IMR-90 (cell line): ENCODE data around the gene C11orf68.

Source experiments
- BHLHE40 ChIP-seq: fragments of 150-350 bp; IDR thresholded peaks from 2 replicates; pipeline ENCODE4 v1.6.1; 2016; ENCODE audit warnings: mild to moderate bottlenecking, low read depth, low read length
- CEBPB ChIP-seq: IDR thresholded peaks from 2 replicates; pipeline ENCODE4 v1.6.1; 2012; ENCODE audit warnings: low read depth, low read length, improper control_type of control experiment
- CTCF ChIP-seq: conservative IDR thresholded peaks from 2 replicates; pipeline ENCODE4 v1.5.1; 2012; ENCODE audit warnings: mild to moderate bottlenecking, low read depth, low read length, improper control_type of control experiment
- ELK1 ChIP-seq: fragments of 150-350 bp; IDR thresholded peaks from 2 replicates; pipeline ENCODE4 v1.6.1; 2016; ENCODE audit warnings: low read depth, mild to moderate bottlenecking, low read length, moderate library complexity, borderline replicate concordance
- MAFK ChIP-seq: IDR thresholded peaks from 2 replicates; pipeline ENCODE4 v1.6.1; 2012; ENCODE audit warnings: low read depth, low read length, improper control_type of control experiment
- MAZ ChIP-seq: IDR thresholded peaks from 2 replicates; pipeline ENCODE4 v1.6.1; 2012; ENCODE audit warnings: low read depth, mild to moderate bottlenecking, low read length, improper control_type of control experiment, moderate library complexity, borderline replicate concordance
- MXI1 ChIP-seq: IDR thresholded peaks from 2 replicates; pipeline ENCODE4 v1.6.1; 2012; ENCODE audit warnings: low read depth, mild to moderate bottlenecking, low read length, moderate library complexity, borderline replicate concordance
- POLR2A ChIP-seq: IDR thresholded peaks from 2 replicates; pipeline ENCODE4 v1.6.1; 2012; ENCODE audit warnings: mild to moderate bottlenecking, low read depth, low read length
- RCOR1 ChIP-seq: IDR thresholded peaks from 2 replicates; pipeline ENCODE4 v1.6.1; 2012; ENCODE audit warnings: mild to moderate bottlenecking, low read length, improper control_type of control experiment; ENCODE audit not compliant: insufficient replicate concordance
- RFX5 ChIP-seq: IDR thresholded peaks from 2 replicates; pipeline ENCODE4 v1.8.0; 2012; ENCODE audit warnings: low read depth, mild to moderate bottlenecking, low read length, moderate library complexity
- SMC3 ChIP-seq: fragments of 150-350 bp; IDR thresholded peaks from 2 replicates; pipeline ENCODE4 v1.6.1; 2016; ENCODE audit warnings: low read depth, mild to moderate bottlenecking, antibody characterized with exemption, low read length, moderate library complexity
- TF ChIP-seq, protein P1 (sequence below): fragments of 150-350 bp; IDR thresholded peaks from 2 replicates; pipeline ENCODE4 v1.6.1; 2017; ENCODE audit warnings: mild to moderate bottlenecking, antibody characterized with exemption, low read length, low read depth

- TF ChIP-seq CTCF (no peak), POLR2A (no peak; the same call in 1 of the 2 replicates), ELK1 (no peak), BHLHE40 (no peak), RFX5 (no peak), CEBPB (no peak), MAFK (no peak), RCOR1 (no peak), MXI1 (no peak), MAZ (0 out of 2 replicates have a peak, but pooled peaks have one; percentile 5), SMC3 (no peak)
- TF ChIP-seq, protein P1, sequence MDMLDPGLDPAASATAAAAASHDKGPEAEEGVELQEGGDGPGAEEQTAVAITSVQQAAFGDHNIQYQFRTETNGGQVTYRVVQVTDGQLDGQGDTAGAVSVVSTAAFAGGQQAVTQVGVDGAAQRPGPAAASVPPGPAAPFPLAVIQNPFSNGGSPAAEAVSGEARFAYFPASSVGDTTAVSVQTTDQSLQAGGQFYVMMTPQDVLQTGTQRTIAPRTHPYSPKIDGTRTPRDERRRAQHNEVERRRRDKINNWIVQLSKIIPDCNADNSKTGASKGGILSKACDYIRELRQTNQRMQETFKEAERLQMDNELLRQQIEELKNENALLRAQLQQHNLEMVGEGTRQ: no peak
These were observed 1.2 kb downstream of the C11orf68 start for GRCh38 chr11:65917434-65918210.
